Transverse colon (tissue), 4 donors: Measurements from ENCODE around the gene ATP8A1.

Experiments used
- CTCF ChIP-seq, 5 experiments: fragments of 200-600 bp in 3 of 5; fragments of 450-650 bp in 2 of 5; sonication (generic) in 3 of 5; IDR thresholded peaks; 1 replicate in 2 of 5; 2 replicates in 3 of 5; pipeline ENCODE4 v1.5.1; 2016 to 2017; ENCODE audit warnings: antibody characterized with exemption in 5 of 5, inconsistent platforms in 3 of 5, mild to moderate bottlenecking in 2 of 5, moderate library complexity in 1 of 5
- EP300 ChIP-seq: sonication (generic); formaldehyde crosslinking; IDR thresholded peaks from one replicate; pipeline ENCODE4 v1.6.1; 2017; ENCODE audit warnings: antibody characterized with exemption, low read depth
- POLR2A ChIP-seq: fragments of 450-650 bp; IDR thresholded peaks from one replicate; pipeline ENCODE4 v1.6.1; 2016; ENCODE audit warnings: antibody characterized with exemption, mild to moderate bottlenecking, moderate library complexity
- POLR2AphosphoS5 ChIP-seq, 3 donors: sonication (generic); formaldehyde crosslinking; IDR thresholded peaks; one replicate each; pipeline ENCODE4 v1.6.1; 2016; ENCODE audit warnings: antibody characterized with exemption in 3 of 3

DNA sequence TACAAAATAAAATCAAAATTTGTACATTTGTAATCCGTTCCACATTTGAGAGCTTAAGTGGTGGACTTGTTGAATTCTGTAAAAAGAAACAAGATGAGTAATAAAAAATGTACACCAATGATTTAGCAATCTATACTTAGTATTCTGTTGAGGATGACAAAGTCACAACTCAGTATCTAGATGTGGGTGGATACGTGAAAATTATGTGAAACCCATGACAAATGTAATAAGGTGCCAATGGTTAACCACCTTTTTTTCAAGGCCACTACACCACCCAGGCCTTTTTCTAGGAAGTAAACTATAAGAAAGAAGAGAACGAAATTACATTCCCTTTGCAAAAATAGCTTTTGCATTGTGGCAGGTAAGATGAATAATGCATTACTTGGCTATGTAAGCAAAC lies 77.0 kb downstream of the ATP8A1 start:
- TF ChIP-seq CTCF (IDR thresholded peaks at IDR 0.05) (no peak), POLR2A (no peak), EP300 (no peak), POLR2AphosphoS5 (IDR thresholded peaks at IDR 0.05) (no peak)
